Naive thymus-derived CD4-positive, alpha-beta T cell (primary cell): ENCODE data around the gene PCDHB1. TPM values are rescaled to one million over a fixed set of nuclear protein-coding genes. Genes with fewer than 3 reads are reported as not detected.

Experiments used
- ATAC-seq: fragments of 150-1000 bp; cut with Tn5 transposase; 2 replicates; pipeline ENCODE4 v1.10.0; 2021; ENCODE audit warnings: mild to moderate bottlenecking, moderate library complexity
- CTCF ChIA-PET: fragments of 350-600 bp; sonication (Branson Sonifier 250); formaldehyde crosslinking; loops from one replicate; lab custom pipeline; 2021; ENCODE audit warnings: antibody characterized with exemption; lab: Charles Lee
- POLR2A ChIA-PET: fragments of 350-600 bp; sonication (Branson Sonifier 250); formaldehyde crosslinking; loops from one replicate; lab custom pipeline; 2021; ENCODE audit warnings: antibody characterized with exemption, inconsistent platforms; lab: Charles Lee
- DNase-seq, 9 donors: peaks; one replicate each; pipeline versions ENCODE4 v3.0.0 to v3.0.0-alpha.2; 2020 to 2022; ENCODE audit warnings: mixed read lengths in 1 of 9
- H3K27ac ChIP-seq: one replicate; pipeline ENCODE4 v1.7.0; 2013; ENCODE audit warnings: mild to moderate bottlenecking, low read depth, low read length, moderate library complexity
- H3K27me3 ChIP-seq, 2 donors: one replicate each; pipeline ENCODE4 v1.7.0; 2013; ENCODE audit warnings: low read length in 2 of 2, mild to moderate bottlenecking in 2 of 2, moderate library complexity in 2 of 2; ENCODE audit not compliant: control insufficient read depth in 2 of 2, insufficient read depth in 2 of 2
- H3K36me3 ChIP-seq, 3 experiments: 1 replicate in 2 of 3; 2 replicates in 1 of 3; pipeline ENCODE4 v1.7.0; 2013; ENCODE audit warnings: low read length in 3 of 3, mild to moderate bottlenecking in 3 of 3, moderate library complexity in 1 of 3; ENCODE audit not compliant: insufficient read depth in 3 of 3, control insufficient read depth in 2 of 3
- H3K4me1 ChIP-seq, 2 donors: one replicate each; pipeline ENCODE4 v1.7.0; 2013; ENCODE audit warnings: low read length in 2 of 2, mild to moderate bottlenecking in 2 of 2, moderate library complexity in 1 of 2; ENCODE audit not compliant: control insufficient read depth in 2 of 2, insufficient read depth in 2 of 2
- H3K4me3 ChIP-seq: 2 replicates; pipeline ENCODE4 v1.7.0; 2013; ENCODE audit warnings: mild to moderate bottlenecking, low read length
- H3K9me3 ChIP-seq, 3 experiments: 1 replicate in 2 of 3; 2 replicates in 1 of 3; pipeline ENCODE4 v1.7.0; 2013; ENCODE audit warnings: low read length in 3 of 3; ENCODE audit not compliant: control insufficient read depth in 2 of 3
- H3K27ac Mint-ChIP-seq, 9 donors: one replicate each; pipeline ENCODE4 v1.8.0; 2020 to 2022; ENCODE audit warnings: mixed read lengths in 9 of 9, mild to moderate bottlenecking in 8 of 9, moderate library complexity in 5 of 9, inconsistent platforms in 2 of 9
- H3K27me3 Mint-ChIP-seq, 5 donors: one replicate each; pipeline ENCODE4 v1.8.0; 2021 to 2022; ENCODE audit warnings: mixed read lengths in 5 of 5, mild to moderate bottlenecking in 1 of 5
- H3K36me3 Mint-ChIP-seq, 5 donors: one replicate each; pipeline ENCODE4 v1.8.0; 2020 to 2022; ENCODE audit warnings: mixed read lengths in 5 of 5, mild to moderate bottlenecking in 3 of 5, inconsistent platforms in 1 of 5
- H3K4me1 Mint-ChIP-seq, 7 donors: one replicate each; pipeline ENCODE4 v1.8.0; 2020 to 2022; ENCODE audit warnings: mixed read lengths in 7 of 7, mild to moderate bottlenecking in 3 of 7, inconsistent platforms in 1 of 7
- H3K4me3 Mint-ChIP-seq, 10 donors: one replicate each; pipeline ENCODE4 v1.8.0; 2020 to 2022; ENCODE audit warnings: mild to moderate bottlenecking in 10 of 10, mixed read lengths in 10 of 10, moderate library complexity in 6 of 10, inconsistent platforms in 2 of 10
- H3K9me3 Mint-ChIP-seq, 11 donors: one replicate each; pipeline ENCODE4 v1.8.0; 2020 to 2022; ENCODE audit warnings: mixed read lengths in 11 of 11, mild to moderate bottlenecking in 4 of 11, inconsistent platforms in 1 of 11, moderate library complexity in 1 of 11
- intact Hi-C, 2 donors: fragments of 100-400 bp; cut with micrococcal nuclease; formaldehyde crosslinking; loops; one replicate each; pipeline ENCODE4 v1.15.1; 2023
- polyA plus RNA-seq, 2 donors: library from polyadenylated mRNA; unstranded; fragments of 300-500 nt; fragmentation: Illumina TruSeq; gene quantifications; one replicate each; pipeline ENCODE4 v1.2.3, GENCODE V29; 2021
- total RNA-seq, 6 experiments: library from RNA in 5 of 6; stranded (reverse) in 5 of 6; gene quantifications; 1 replicate in 5 of 6; 2 replicates in 1 of 6; pipeline ENCODE4 v1.2.3 and lab custom pipeline; 2021 to 2026

PCDHB1 gene
- total and polyA plus RNA-seq, 7 experiments from 2014 or later, result not detected

DNA sequence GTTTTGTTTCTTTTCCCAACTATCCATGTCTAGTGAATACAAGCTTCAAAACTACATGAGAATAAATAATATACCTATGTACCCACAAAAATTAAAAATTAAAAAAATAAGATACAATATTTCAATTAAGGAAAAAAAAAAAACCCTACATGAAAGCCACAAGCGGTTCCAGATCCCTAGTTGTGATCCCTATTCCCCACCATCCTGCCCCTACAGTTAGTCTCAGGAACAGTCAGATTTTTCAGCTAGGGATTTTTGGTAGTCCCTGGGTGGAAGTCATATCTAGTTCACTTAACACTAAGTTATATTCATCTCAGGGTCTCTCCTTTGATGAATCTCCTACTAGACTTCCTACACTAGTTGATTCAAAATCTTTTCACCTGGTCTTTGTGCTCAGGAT, 18.5 kb upstream of the PCDHB1 start:
- H3K27ac ChIP-seq, result no peak overlapping the region
- H3K27ac Mint-ChIP-seq, result no peak overlapping the region
- no peaks in the 10 kb centered on the region for H3K4me1 Mint-ChIP-seq
- DNase-seq (no peak), ATAC-seq (no peak)
- no peaks in the 10 kb centered on the region for H3K27me3 ChIP-seq
- H3K4me3 Mint-ChIP-seq, result no peak overlapping the region
- H3K4me3 ChIP-seq, result no peak overlapping the region
- H3K36me3 Mint-ChIP-seq, result no peaks in the 10 kb centered on the region
- no peaks in the 10 kb centered on the region for H3K9me3 ChIP-seq
- H3K9me3 Mint-ChIP-seq, result peaks cover 0 to 8% (median 2%) of the 10 kb centered on the region in 11 donors
- no peaks in the 10 kb centered on the region for H3K4me1 ChIP-seq
- ChIA-PET CTCF (interaction anchor here (0.6 kb wide), 1 partner anchor 216 kb away, joined by 3 read pairs; no protein-coding TSS in a partner anchor), POLR2A (no interaction called here)
- intact Hi-C loops, result no loop called here
- H3K36me3 ChIP-seq, result no peaks in the 10 kb centered on the region
- peaks cover 0 to 20% (median 10%) of the 10 kb centered on the region in 5 donors for H3K27me3 Mint-ChIP-seq

DNA sequence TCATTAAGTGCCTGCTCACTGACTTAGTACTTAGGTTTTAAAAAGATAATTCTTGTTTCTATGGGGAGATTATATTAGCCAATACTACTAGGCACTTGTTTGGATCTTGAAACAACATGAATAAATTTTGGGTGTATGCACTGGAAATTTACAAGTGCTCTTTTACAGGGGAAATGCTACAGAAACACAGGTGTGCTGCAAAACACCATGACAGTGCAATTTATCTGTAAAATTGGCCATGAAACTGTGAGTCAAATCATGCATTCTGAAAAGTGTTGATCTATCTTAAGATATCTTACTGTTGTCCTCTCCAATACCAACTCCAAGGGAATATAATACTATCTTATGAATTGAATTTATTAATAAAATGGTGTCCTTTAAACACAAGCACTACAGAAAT, 12.1 kb upstream of the PCDHB1 start:
- POLR2A ChIA-PET, result no interaction called here

DNA sequence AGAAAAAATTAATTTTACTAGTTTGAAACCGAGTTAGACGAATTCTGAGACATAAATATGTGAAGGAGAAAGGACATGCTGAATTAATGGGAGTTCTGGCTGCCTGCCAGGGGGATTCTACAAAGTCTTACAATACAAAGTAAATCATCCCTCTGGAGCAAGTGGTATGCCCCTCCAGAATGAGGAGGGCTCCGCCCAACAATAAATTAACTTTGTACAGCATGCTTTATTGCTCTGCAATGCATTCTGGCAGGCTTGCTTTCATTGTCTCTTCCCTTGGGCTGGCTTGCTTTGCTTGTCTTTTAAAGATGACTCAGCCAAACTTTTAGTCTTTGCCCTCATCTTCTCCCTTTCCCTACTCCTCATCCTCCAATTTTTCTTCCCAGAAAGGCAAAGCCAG, 11.7 kb upstream of the PCDHB1 start:
- no peaks in the 10 kb centered on the region for H3K36me3 ChIP-seq
- no peak overlapping the region for H3K4me3 ChIP-seq
- H3K4me1 Mint-ChIP-seq, result no peaks in the 10 kb centered on the region
- H3K4me3 Mint-ChIP-seq, result no peak overlapping the region
- no peak for ATAC-seq
- no peaks in the 10 kb centered on the region for H3K4me1 ChIP-seq
- peaks cover 0 to 30% (median 24%) of the 10 kb centered on the region in 5 donors for H3K27me3 Mint-ChIP-seq
- no peak overlapping the region for H3K27ac Mint-ChIP-seq
- ChIA-PET POLR2A (no interaction called here), CTCF (no interaction called here)
- H3K9me3 ChIP-seq, result peaks cover 0 to 5% (median 0%) of the 10 kb centered on the region in 3 experiments
- no peaks in the 10 kb centered on the region for H3K27me3 ChIP-seq
- H3K36me3 Mint-ChIP-seq, result no peaks in the 10 kb centered on the region
- no peak for DNase-seq
- no peak overlapping the region for H3K27ac ChIP-seq
- intact Hi-C loops, result no loop called here
- peaks cover 0 to 23% (median 9%) of the 10 kb centered on the region in 11 donors for H3K9me3 Mint-ChIP-seq

More for the DNA sequence above, 12.1 kb upstream of the PCDHB1 start:
- Mint-ChIP-seq H3K4me3 (no peak overlapping the region), H3K36me3 (no peaks in the 10 kb centered on the region), H3K9me3 (peaks cover 0 to 20% (median 7%) of the 10 kb centered on the region in 11 donors), H3K27me3 (peaks cover 0 to 26% (median 21%) of the 10 kb centered on the region in 5 donors), H3K4me1 (no peaks in the 10 kb centered on the region), H3K27ac (no peak overlapping the region)
- H3K9me3 ChIP-seq, result peaks cover 0 to 5% (median 0%) of the 10 kb centered on the region in 3 experiments
- DNase-seq, result no peak
- H3K27me3 ChIP-seq, result no peaks in the 10 kb centered on the region
- CTCF ChIA-PET, result interaction anchor here (0.8 kb wide), 1 partner anchor 915 kb away, joined by 3 read pairs; no protein-coding TSS in a partner anchor
- no peak for ATAC-seq
- H3K27ac ChIP-seq, result no peak overlapping the region
- no peak overlapping the region for H3K4me3 ChIP-seq
- intact Hi-C loops, result no loop called here
- no peaks in the 10 kb centered on the region for H3K4me1 ChIP-seq
- no peaks in the 10 kb centered on the region for H3K36me3 ChIP-seq

DNA sequence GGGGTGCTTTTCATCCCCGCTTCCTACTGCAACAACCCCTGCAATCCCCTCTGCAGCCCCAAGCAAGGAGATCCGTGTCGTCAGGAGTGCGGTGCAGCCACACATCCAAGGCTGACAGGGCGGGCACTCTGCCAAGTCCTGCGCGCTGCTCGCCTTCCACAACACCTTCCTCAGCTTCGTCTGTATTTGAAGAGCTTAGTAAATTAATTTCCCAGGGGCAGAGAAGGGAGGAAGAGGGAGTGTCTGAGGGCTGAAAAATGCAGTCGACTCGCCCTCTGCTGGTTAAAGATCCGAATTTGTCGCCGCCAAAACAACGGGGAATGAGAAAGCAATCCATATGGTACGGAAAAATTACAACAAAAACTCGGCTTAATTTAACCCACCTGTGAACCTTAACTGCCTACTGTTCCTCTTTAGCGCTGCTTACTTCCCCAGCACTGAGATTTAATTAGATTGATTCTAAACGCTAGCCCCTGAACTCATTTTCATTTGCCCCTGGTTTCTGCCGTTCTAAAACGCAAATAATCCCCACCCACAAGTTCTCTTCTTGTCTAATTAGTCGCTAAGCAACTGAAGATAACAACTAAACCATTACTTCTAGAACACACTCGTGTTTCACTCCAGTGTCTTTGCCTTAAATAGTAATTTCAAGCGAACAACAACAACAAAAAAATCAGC, 10.9 kb upstream of the PCDHB1 start:
- no peak for DNase-seq
- intact Hi-C loops, result loop anchor here in 1 of 2 donors (10.0 kb wide), 1 partner anchor 675 kb away; the partner anchor contains the start of gene SLC4A9

DNA sequence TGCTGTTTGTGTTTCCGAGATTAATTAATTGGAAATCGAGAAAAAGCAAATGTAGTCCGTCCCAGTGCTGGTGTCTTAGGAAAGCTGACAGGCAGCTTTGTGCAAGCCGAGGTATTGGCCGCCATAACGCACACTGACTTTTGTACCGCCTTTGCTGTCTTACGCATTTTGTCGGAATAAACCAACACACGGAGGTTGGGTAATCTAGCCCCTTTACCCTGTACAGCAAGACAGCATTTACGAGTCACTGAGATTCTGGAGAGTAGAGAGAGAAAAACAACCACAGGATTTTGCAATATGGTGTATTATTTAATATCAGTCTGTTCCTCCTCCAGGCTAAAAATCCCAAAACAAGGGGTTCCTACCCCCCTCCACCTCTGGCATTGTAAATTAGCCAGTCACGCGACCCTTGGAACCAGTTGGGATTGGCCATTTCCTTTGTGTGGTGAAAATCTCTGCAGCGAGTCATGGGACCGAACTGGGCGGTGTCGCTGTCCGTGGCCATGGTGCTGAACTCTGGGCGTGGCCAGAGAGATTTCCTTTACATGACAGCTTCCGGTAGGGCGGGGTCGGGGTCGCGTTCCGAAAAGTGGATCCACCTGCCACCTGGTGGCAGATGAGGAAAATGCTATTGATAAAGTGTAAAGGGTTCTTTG, 10.3 kb upstream of the PCDHB1 start:
- Mint-ChIP-seq H3K9me3 (peaks cover 0 to 35% (median 9%) of the 10 kb centered on the region in 11 donors), H3K36me3 (no peaks in the 10 kb centered on the region), H3K27ac (no peak overlapping the region), H3K27me3 (peaks cover 0 to 32% (median 29%) of the 10 kb centered on the region in 5 donors), H3K4me3 (no peak overlapping the region), H3K4me1 (no peaks in the 10 kb centered on the region)
- CTCF ChIA-PET, result no interaction called here
- H3K27ac ChIP-seq, result no peak overlapping the region
- POLR2A ChIA-PET, result no interaction called here
- peaks cover 0 to 5% (median 0%) of the 10 kb centered on the region in 3 experiments for H3K9me3 ChIP-seq
- intact Hi-C loops, result loop anchor here in 1 of 2 donors (10.0 kb wide), 1 partner anchor 676 kb away; the partner anchor contains the start of gene SLC4A9
- DNase-seq (peak; percentile 14 to 70 (median 61)), ATAC-seq (peak; percentile 76)
- no peaks in the 10 kb centered on the region for H3K36me3 ChIP-seq
- H3K4me3 ChIP-seq, result no peak overlapping the region
- H3K4me1 ChIP-seq, result no peaks in the 10 kb centered on the region
- H3K27me3 ChIP-seq, result no peaks in the 10 kb centered on the region

More for the DNA sequence above, 10.9 kb upstream of the PCDHB1 start:
- no peaks in the 10 kb centered on the region for H3K36me3 Mint-ChIP-seq
- H3K4me1 ChIP-seq, result no peaks in the 10 kb centered on the region
- ChIA-PET POLR2A (no interaction called here), CTCF (no interaction called here)
- H3K36me3 ChIP-seq, result no peaks in the 10 kb centered on the region
- H3K27ac Mint-ChIP-seq, result no peak overlapping the region
- H3K9me3 ChIP-seq, result peaks cover 0 to 5% (median 0%) of the 10 kb centered on the region in 3 experiments
- H3K4me1 Mint-ChIP-seq, result no peaks in the 10 kb centered on the region
- peaks cover 0 to 29% (median 9%) of the 10 kb centered on the region in 11 donors for H3K9me3 Mint-ChIP-seq
- ATAC-seq, result no peak
- H3K4me3 ChIP-seq, result no peak overlapping the region
- H3K4me3 Mint-ChIP-seq, result no peak overlapping the region
- H3K27ac ChIP-seq, result no peak overlapping the region
- H3K27me3 ChIP-seq, result no peaks in the 10 kb centered on the region
- H3K27me3 Mint-ChIP-seq, result peaks cover 0 to 29% (median 25%) of the 10 kb centered on the region in 5 donors

DNA sequence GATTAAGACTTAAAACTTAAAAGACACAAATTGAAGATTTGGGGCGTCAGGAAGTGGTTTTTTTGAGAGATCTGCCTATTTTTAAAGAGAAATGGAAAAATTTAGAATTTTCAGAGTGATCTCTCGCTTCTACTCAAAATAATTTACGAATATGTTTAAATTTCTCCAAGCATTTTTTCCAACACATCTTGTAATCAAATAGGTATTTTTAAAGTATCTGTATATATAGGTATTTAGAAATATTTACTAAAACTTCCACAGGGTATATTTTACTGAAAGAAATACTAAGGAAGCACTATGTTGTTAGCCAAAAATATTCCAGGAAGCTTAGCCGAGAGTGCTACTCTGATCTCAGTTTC, 9.8 kb upstream of the PCDHB1 start:
- H3K4me1 Mint-ChIP-seq, result no peaks in the 10 kb centered on the region
- H3K36me3 ChIP-seq, result no peaks in the 10 kb centered on the region
- H3K27me3 Mint-ChIP-seq, result peaks cover 0 to 36% (median 30%) of the 10 kb centered on the region in 5 donors
- ChIA-PET POLR2A (interaction anchor here (0.6 kb wide), 1 partner anchor 27 kb away, joined by 3 read pairs; no protein-coding TSS in a partner anchor), CTCF (no interaction called here)
- intact Hi-C loops, result loop anchor here in 1 of 2 donors (10.0 kb wide), 1 partner anchor 677 kb away; the partner anchor contains the start of gene SLC4A9
- ATAC-seq (no peak), DNase-seq (no peak)
- H3K4me3 Mint-ChIP-seq, result no peak overlapping the region
- no peaks in the 10 kb centered on the region for H3K4me1 ChIP-seq
- no peaks in the 10 kb centered on the region for H3K27me3 ChIP-seq
- H3K36me3 Mint-ChIP-seq, result no peaks in the 10 kb centered on the region
- no peak overlapping the region for H3K27ac ChIP-seq
- H3K27ac Mint-ChIP-seq, result no peak overlapping the region
- no peak overlapping the region for H3K4me3 ChIP-seq
- peaks cover 0 to 39% (median 9%) of the 10 kb centered on the region in 11 donors for H3K9me3 Mint-ChIP-seq
- H3K9me3 ChIP-seq, result peaks cover 0 to 5% (median 0%) of the 10 kb centered on the region in 3 experiments
